ENCODE data around the gene CEP83. TPM values are rescaled to one million over a fixed set of nuclear protein-coding genes. Genes with fewer than 3 reads are reported as not detected.

The CEP83 gene
- total and polyA plus RNA-seq, 7 donors = 3.4 to 8.4 (median 6.5) TPM

- no peak overlapping the region for H3K4me3 ChIP-seq
- H3K36me3 ChIP-seq (ENCODE audit: insufficient read depth in 1 of 2, low read depth in 1 of 2) = no peaks in the 10 kb centered on the region
- intact Hi-C loops (cut with DNase I) = no loop called here
- no peak for TF ChIP-seq CTCF (IDR thresholded peaks at IDR 0.05)
- no peaks in the 10 kb centered on the region for H3K4me1 ChIP-seq
- H3K27ac ChIP-seq = no peak overlapping the region
- DNase-seq (no peak), ATAC-seq (no peak)
- WGBS, 3 donors = 94 to 98% (median 96%) methylated on average over 5 of the region's 5 CpGs
- no peaks in the 10 kb centered on the region for H3K27me3 ChIP-seq (ENCODE audit: insufficient read depth in 3 of 3, low read length in 2 of 3)
- no peaks in the 10 kb centered on the region for H3K9me3 ChIP-seq
Observed at GRCh38 chr12:94272280-94272679, 187.4 kb downstream of the CEP83 start.

DNA sequence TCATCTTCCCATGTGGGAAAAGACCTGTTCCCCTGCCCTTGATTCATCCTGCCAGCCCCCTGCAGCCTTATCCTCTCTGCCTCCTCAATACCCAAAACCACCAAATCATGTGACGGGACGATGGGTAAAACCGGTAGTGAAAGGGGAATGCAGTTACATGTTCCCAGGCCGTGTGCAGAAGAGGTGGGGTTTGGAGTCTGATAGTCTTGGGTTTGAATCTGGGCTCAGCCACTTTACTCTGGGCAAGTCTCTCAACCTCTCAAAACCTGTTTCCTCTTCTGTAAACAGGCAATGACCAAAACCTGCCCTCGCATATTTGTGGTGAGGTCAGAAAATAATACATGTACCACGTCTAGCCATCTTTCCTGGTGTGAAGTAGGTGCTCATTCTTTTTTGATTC, 188.3 kb downstream of the CEP83 start:
- Histone ChIP-seq H3K27ac (no peak overlapping the region), H3K36me3 (ENCODE audit: insufficient read depth in 1 of 2, low read depth in 1 of 2) (no peaks in the 10 kb centered on the region), H3K27me3 (ENCODE audit: insufficient read depth in 3 of 3, low read length in 2 of 3) (no peaks in the 10 kb centered on the region), H3K4me1 (peaks cover 7% of the 10 kb centered on the region), H3K4me3 (no peak overlapping the region), H3K9me3 (no peaks in the 10 kb centered on the region)
- DNase-seq = no peak
- no peak for TF ChIP-seq CTCF (IDR thresholded peaks at IDR 0.05)
- intact Hi-C loops (cut with DNase I) = no loop called here
- no peak for ATAC-seq
- WGBS, 3 donors = 79 to 91% (median 87%) methylated on average over 6 of the region's 6 CpGs

DNA sequence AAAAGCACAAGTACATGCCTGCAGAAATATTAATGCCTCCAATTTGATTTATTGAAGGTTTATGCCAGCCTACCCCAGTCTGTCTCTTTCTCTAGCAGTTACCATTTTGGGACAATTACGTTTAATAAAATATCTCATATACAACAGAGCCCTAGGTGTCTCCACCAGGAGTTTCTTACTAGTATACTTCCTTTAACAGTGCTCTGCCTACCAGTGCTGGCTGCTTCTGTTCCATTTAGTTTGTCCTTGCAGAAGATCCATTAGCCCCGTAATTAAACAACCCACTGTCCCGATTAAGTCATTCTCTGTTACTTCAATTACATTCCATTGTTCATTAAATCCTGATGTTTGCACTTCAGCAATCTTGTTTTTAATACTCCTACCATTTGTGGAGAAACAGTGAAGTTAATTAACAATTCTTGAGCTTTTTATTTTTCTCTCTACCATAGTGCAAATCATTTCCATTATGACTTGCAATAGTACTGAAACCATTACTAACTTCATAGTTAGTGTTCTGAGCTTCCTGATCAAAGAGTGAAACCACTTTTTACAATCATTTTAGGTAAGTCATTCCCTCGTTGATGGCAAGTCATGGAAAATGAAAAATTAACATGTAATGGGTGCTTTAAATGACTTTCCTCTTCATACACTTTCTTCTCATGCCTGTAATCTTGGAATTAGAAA, 190.2 kb downstream of the CEP83 start:
- DNase-seq (no peak), ATAC-seq (no peak)
- 93 to 94% (median 93%) methylated on average over 4 of the region's 4 CpGs for WGBS, 3 donors
- intact Hi-C loops (cut with DNase I) = no loop called here
- H3K4me3 ChIP-seq = no peak overlapping the region
- TF ChIP-seq CTCF (IDR thresholded peaks at IDR 0.05) = no peak
- no peak overlapping the region for H3K27ac ChIP-seq
- H3K4me1 ChIP-seq = peaks cover 18% of the 10 kb centered on the region
- H3K27me3 ChIP-seq (ENCODE audit: insufficient read depth in 3 of 3, low read length in 2 of 3) = no peaks in the 10 kb centered on the region
- no peaks in the 10 kb centered on the region for H3K36me3 ChIP-seq (ENCODE audit: insufficient read depth in 1 of 2, low read depth in 1 of 2)
- no peaks in the 10 kb centered on the region for H3K9me3 ChIP-seq

DNA sequence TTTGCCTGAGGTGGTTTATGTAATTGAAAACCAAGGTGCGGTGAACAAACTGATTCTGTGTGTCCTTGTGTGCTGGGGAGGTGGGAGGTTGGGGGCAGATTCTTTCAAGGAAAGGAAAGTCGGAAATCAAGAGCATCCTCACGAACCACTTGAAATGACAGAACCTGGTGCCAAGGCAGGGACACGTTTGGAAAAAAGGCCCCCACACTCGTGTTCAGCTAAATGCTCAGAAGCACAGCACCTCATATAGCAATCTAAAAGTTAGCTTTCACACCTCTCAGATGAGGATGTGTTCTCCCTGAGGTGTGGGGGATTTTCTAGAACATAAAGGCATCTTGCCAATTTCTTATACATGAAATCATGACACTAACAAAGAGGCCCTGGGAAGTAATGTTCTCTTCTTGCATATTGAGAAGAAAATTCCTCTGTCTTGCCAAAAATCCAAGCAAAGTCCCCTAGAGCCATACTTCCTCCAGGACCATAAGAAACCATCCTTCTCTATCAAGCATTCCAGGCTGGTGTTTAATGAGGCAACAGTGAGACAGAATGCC, 191.7 kb downstream of the CEP83 start:
- 83 to 94% (median 91%) methylated on average over 5 of the region's 5 CpGs for WGBS, 3 donors
- ATAC-seq = no peak

More for the DNA sequence above, 191.7 kb downstream of the CEP83 start:
- DNase-seq = no peak
- intact Hi-C loops (cut with DNase I) = no loop called here
- Histone ChIP-seq H3K36me3 (ENCODE audit: insufficient read depth in 1 of 2, low read depth in 1 of 2) (no peaks in the 10 kb centered on the region), H3K4me3 (no peak overlapping the region), H3K27me3 (ENCODE audit: insufficient read depth in 3 of 3, low read length in 2 of 3) (no peaks in the 10 kb centered on the region), H3K9me3 (no peaks in the 10 kb centered on the region), H3K4me1 (peaks cover 20% of the 10 kb centered on the region), H3K27ac (peak overlapping the region; percentile 43)
- no peak for TF ChIP-seq CTCF (IDR thresholded peaks at IDR 0.05)

Data from psoas muscle (tissue), 8 donors.